Measurements from ENCODE around the gene CMTM5.

Gene CMTM5

DNA sequence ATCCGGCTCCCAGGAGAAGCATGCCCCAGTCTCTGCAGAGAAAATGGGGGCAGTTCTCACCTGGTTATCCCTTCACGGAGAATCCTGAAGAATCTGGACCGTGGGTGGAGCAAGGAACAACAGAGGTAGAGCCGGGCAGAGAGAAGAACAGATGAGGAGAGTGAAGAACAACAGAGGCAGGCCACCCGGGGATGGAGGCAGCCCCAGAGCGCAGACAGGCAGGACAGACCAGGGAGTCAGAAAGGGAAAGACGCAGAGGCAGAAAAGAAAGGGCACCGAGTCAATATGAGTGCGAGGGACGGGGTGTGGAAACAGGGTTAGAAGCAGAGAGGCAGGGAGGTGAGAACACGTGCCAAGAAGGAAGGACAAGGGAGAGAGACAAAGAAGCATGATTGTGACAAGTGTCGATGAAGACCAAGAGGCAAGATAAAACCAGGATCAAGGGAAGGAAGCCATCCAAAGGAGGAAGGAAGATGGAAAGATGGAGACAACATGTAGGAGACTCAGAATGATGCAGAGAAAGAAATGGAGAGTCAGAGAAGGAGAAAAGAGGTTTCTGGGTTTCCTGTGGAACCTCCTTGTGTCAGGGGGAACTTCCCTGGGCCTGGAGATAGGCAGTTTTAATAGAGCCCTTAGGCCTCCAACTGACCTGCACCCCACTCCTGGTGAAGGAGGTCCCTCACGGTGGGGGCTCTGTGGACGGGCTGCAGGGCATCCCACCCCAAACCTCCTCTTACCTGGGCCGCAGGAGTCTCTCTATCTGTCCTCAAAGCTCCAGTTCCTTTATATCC is 30.9 kb downstream of the CMTM5 start, which contains the start of gene MYH6:
Gene MYH6, minus strand, starts transcription at position 758 of the 791 bp plus-strand sequence. CDS start 1,050 bp downstream, outside the sequence.
- no peak within 1 kb of the TSS for H3K4me3 ChIP-seq (replicated peaks; ENCODE audit: low read depth, low read length)
- DNase-seq (ENCODE audit: low read depth): no peak
- TF ChIP-seq, protein P1, sequence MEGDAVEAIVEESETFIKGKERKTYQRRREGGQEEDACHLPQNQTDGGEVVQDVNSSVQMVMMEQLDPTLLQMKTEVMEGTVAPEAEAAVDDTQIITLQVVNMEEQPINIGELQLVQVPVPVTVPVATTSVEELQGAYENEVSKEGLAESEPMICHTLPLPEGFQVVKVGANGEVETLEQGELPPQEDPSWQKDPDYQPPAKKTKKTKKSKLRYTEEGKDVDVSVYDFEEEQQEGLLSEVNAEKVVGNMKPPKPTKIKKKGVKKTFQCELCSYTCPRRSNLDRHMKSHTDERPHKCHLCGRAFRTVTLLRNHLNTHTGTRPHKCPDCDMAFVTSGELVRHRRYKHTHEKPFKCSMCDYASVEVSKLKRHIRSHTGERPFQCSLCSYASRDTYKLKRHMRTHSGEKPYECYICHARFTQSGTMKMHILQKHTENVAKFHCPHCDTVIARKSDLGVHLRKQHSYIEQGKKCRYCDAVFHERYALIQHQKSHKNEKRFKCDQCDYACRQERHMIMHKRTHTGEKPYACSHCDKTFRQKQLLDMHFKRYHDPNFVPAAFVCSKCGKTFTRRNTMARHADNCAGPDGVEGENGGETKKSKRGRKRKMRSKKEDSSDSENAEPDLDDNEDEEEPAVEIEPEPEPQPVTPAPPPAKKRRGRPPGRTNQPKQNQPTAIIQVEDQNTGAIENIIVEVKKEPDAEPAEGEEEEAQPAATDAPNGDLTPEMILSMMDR (IDR thresholded peaks at IDR 0.05; ENCODE audit: low read length, missing control alignments): no peak

DNA sequence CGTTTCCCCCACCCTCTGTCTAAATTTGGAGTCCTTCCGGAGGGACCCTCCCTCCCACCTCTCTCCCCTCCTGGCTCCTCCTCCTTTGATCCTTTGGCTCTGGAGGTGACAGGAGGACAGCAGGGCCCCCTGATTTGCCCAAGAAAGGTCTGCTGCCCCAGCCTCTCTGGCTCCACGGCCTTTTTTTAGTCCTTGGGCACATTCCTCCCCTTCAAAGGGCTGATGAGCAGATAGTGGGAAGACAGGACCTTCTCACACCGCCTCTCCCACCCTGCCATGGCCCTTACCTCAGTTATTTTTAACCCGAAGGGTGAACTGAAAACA is 31.4 kb downstream of the CMTM5 start:
- DNase-seq (ENCODE audit: low read depth): no peak
- TF ChIP-seq, protein P1 (IDR thresholded peaks at IDR 0.05; ENCODE audit: low read length, missing control alignments): no peak
- no peak overlapping the region for H3K4me3 ChIP-seq (replicated peaks; ENCODE audit: low read depth, low read length)

DNA sequence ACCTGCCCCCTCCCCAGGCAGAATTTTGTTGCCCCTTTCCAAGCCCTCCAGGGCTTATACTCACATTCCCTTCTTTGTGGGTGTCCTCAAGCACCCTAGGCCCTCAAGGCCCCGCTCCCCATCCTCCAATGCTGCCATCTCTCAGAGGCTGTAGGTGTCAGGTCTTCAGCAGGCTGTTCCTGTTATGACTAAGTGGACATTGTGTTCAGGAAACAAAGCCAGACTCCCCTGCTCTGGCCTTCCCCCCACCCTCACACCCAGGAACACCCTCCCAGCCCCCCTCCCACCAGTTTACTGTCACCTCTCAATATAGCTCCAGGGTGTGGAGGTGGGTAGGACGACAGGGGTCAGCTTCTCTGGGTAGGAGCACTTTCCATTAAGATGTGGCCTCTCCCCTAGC is 32.6 kb downstream of the CMTM5 start:
- no peak for DNase-seq (ENCODE audit: low read depth)
- TF ChIP-seq, protein P1 (IDR thresholded peaks at IDR 0.05; ENCODE audit: low read length, missing control alignments): no peak
- H3K4me3 ChIP-seq (replicated peaks; ENCODE audit: low read depth, low read length): no peak overlapping the region

DNA sequence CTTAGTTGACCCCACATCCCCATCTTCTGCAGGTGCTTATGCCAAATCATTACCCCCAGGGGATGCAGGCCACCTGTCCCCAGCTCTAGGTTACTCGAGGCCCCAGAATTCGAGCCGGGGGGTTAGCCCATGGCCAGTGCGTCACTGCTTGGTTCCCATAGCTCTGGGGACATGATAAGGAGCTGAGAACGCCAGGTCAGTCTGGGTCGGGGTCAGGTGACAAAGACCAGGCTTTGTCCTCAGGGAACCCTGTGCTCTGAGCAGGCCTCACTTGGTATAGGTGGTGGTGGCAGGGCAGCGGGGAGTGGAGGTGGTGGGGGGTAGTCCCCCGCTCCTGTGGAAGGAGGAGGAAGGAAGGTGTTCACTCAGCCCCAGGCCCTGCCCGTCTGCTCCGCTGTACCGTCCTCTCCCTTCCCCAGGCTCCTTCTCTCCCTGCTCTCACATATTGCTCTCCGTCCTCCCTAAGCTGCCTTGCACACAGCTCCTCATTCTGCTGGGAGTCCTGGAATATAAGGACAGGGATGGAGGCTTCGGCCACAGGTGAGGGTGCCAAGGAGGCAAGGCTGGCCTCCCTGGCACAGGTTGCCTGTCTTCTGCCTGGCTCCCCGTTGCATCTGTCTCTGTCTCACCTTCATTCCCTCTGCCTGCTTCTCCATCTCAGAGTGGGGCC is 33.3 kb downstream of the CMTM5 start:
- no peak for DNase-seq (ENCODE audit: low read depth)
- TF ChIP-seq, protein P1 (IDR thresholded peaks at IDR 0.05; ENCODE audit: low read length, missing control alignments): no peak
- no peak overlapping the region for H3K4me3 ChIP-seq (replicated peaks; ENCODE audit: low read depth, low read length)

DNA sequence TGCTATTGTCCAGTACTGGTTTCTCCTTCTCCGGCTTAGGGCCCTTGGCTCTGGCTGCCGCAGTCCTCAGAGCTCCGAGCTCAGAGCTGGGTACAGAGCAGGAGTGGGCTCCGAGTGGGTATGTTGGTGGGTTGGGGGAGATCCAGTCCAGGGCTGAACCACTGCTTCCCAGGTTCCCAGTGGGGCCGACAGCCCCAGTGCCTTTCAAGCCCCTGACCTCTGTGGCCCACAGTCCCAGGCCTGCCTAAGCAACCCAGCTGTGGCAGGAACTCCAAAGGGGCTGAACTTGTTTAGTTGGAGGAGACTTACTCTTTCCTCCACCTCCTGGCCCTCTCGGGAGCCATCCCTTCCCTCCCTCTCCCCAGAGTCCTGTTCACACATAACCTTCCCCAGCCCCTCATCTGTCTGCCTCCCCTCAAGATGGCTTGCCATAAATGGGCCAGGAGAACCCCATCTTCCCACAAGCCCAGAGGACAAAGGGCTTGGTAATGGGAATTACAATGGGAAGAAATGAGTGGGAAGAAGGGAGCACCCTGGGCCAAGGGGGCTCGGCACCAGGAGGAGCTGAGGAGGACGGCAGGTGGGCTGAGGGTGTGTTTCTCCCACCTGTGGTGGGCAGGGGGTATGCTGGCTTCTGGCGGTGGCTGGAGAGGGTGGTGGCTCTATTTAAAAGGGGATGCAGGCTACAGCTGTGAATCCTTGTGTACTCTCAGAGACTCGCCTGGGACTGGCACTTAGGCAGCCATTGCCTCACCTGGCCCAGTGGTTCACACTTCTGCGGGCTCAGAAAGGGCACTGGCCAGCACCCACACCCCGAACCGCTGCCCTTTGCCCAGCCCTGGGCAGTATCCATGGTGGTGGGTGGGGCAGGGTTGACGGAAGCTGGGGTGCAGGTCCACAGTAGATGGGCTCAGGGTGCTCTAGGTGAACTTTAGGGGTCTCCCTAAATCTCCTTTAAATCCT is 35.0 kb downstream of the CMTM5 start:
- DNase-seq (ENCODE audit: low read depth): no peak
- TF ChIP-seq, protein P1 (IDR thresholded peaks at IDR 0.05; ENCODE audit: low read length, missing control alignments): no peak
- H3K4me3 ChIP-seq (replicated peaks; ENCODE audit: low read depth, low read length): no peak overlapping the region

DNA sequence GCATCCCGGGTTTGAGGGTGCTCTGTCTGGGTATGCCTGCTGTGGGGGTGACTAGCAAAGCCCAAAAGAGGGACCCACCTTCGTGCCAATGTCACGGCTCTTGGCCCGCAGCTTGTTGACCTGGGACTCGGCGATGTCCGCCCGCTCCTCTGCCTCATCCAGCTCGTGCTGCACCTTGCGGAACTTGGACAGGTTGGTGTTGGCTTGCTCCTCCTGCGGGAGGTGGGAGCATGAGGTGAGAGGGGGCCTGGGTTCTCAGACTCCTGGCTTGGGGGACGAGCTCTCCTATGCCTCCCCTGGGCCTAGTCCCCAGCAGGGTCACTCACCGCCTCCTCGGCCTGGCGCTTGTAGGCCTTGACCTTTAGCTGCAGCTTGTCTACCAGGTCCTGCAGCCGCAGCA is 36.8 kb downstream of the CMTM5 start:
- no peak overlapping the region for H3K4me3 ChIP-seq (replicated peaks; ENCODE audit: low read depth, low read length)
- DNase-seq (ENCODE audit: low read depth): no peak
- TF ChIP-seq, protein P1 (IDR thresholded peaks at IDR 0.05; ENCODE audit: low read length, missing control alignments): no peak
